ENCODE measurements around the gene USH1C.

GRCh38 chr11:17504330-17505107 lies 39.7 kb downstream of the USH1C start:
- TF ChIP-seq MCM7 (IDR thresholded peaks at IDR 0.05) (no peak), SAFB (IDR thresholded peaks at IDR 0.05; ENCODE audit: borderline replicate concordance, low read depth, low read length) (no peak), ZFP36 (IDR thresholded peaks at IDR 0.05; ENCODE audit: low read depth, low read length, partially characterized antibody) (no peak), ZC3H4 (CRISPR knock-in tag; IDR thresholded peaks at IDR 0.05; ENCODE audit: borderline replicate concordance) (no peak), HMG20B (CRISPR knock-in tag; IDR thresholded peaks at IDR 0.05) (no peak), BRCA1 (IDR thresholded peaks at IDR 0.05) (no peak), BRCA1 (CRISPR knock-in tag; IDR thresholded peaks at IDR 0.05) (no peak), SRSF9 (IDR thresholded peaks at IDR 0.05; ENCODE audit: borderline replicate concordance, low read depth, low read length) (no peak)
